Caco-2 (cell line): ENCODE results near the gene NRCAM. TPM values are rescaled to one million over a fixed set of nuclear protein-coding genes. Genes with fewer than 3 reads are reported as not detected.

Experiments
- BruUV-seq: library from RNA; stranded (reverse); fragments of 400-500 nt; replicated peaks from 2 replicates; lab custom pipeline; 2021; lab: Mats Ljungman, UMichigan
- CTCF ChIA-PET: fragments of 300-600 bp; sonication (Branson Sonifier 250); formaldehyde crosslinking; loops from one replicate; lab custom pipeline; 2022; ENCODE audit warnings: antibody characterized with exemption; lab: Charles Lee
- POLR2A ChIA-PET: fragments of 300-600 bp; sonication (Branson Sonifier 250); formaldehyde crosslinking; loops from one replicate; lab custom pipeline; 2022; ENCODE audit warnings: antibody characterized with exemption; lab: Charles Lee
- DNase-seq, 2 experiments: peaks; one replicate each; pipeline versions ENCODE4 v3.0.0 to v3.0.0-alpha.2; 2020 to 2022
- H3K27me3 ChIP-seq: replicated peaks from 2 replicates; pipeline ENCODE4 v1.6.0; 2011; ENCODE audit warnings: low read length; ENCODE audit not compliant: control insufficient read depth, insufficient read depth
- H3K36me3 ChIP-seq: 2 replicates; pipeline ENCODE4 v1.5.1; 2011; ENCODE audit warnings: low read length; ENCODE audit not compliant: control insufficient read depth, insufficient read depth
- H3K4me1 ChIP-seq: fragments of 250-450 bp; sonication (Bioruptor Pico); 2 replicates; pipeline ENCODE4 v1.5.1; 2020; ENCODE audit warnings: mild to moderate bottlenecking
- H3K4me3 ChIP-seq: 2 replicates; pipeline ENCODE4 v1.5.1; 2011; ENCODE audit warnings: low read depth, mild to moderate bottlenecking, control low read depth, low read length
- H3K9me3 ChIP-seq: fragments of 250-450 bp; sonication (Bioruptor Pico); 2 replicates; pipeline ENCODE4 v1.5.1; 2020; ENCODE audit warnings: mild to moderate bottlenecking, moderate library complexity
- H3K27ac Mint-ChIP-seq: one replicate; pipeline ENCODE4 v1.8.0; 2022; ENCODE audit warnings: mixed read lengths; ENCODE audit not compliant: unreplicated experiment
- H3K27me3 Mint-ChIP-seq: one replicate; pipeline ENCODE4 v1.8.0; 2022; ENCODE audit warnings: mixed read lengths; ENCODE audit not compliant: insufficient read depth, unreplicated experiment
- H3K36me3 Mint-ChIP-seq: one replicate; pipeline ENCODE4 v1.8.0; 2022; ENCODE audit warnings: mild to moderate bottlenecking, mixed read lengths; ENCODE audit not compliant: insufficient read depth, unreplicated experiment
- H3K4me1 Mint-ChIP-seq: one replicate; pipeline ENCODE4 v1.8.0; 2022; ENCODE audit warnings: low read depth, mixed read lengths; ENCODE audit not compliant: unreplicated experiment
- H3K4me3 Mint-ChIP-seq: one replicate; pipeline ENCODE4 v1.8.0; 2022; ENCODE audit warnings: mild to moderate bottlenecking, moderate library complexity, mixed read lengths; ENCODE audit not compliant: unreplicated experiment
- H3K9me3 Mint-ChIP-seq: one replicate; pipeline ENCODE4 v1.8.0; 2022; ENCODE audit warnings: mixed read lengths; ENCODE audit not compliant: unreplicated experiment
- CTCF ChIP-seq, 2 experiments: fragments of 200-600 bp in 1 of 2; IDR thresholded peaks; 1 replicate in 1 of 2; 2 replicates in 1 of 2; pipeline versions ENCODE4 v1.5.1 to v1.8.0; 2011 to 2022; ENCODE audit warnings: antibody characterized with exemption in 1 of 2, control low read depth in 1 of 2, inconsistent platforms in 1 of 2, low read depth in 1 of 2, low read length in 1 of 2, mild to moderate bottlenecking in 1 of 2, moderate library complexity in 1 of 2; ENCODE audit not compliant: insufficient read depth in 1 of 2, severe bottlenecking in 1 of 2, unreplicated experiment in 1 of 2
- intact Hi-C: fragments of 100-400 bp; cut with micrococcal nuclease; formaldehyde crosslinking; loops from one replicate; pipeline ENCODE4 v1.10.0; 2022; ENCODE audit not compliant: unreplicated experiment
- total RNA-seq: library from RNA; stranded (reverse); gene quantifications from 2 replicates; pipeline ENCODE4 v1.2.3, GENCODE V29; 2022

Gene NRCAM
- total RNA-seq, 1 experiment from 2014 or later: 96.2 TPM

- Histone ChIP-seq H3K4me3 (no peak overlapping the region), H3K27me3 (no peaks in the 10 kb centered on the region), H3K9me3 (0 out of 2 replicates have a peak, but pooled peaks cover 2% of the 10 kb centered on the region), H3K36me3 (0 out of 2 replicates have a peak, but pooled peaks cover 2% of the 10 kb centered on the region), H3K4me1 (peaks cover 3% of the 10 kb centered on the region)
- Mint-ChIP-seq H3K4me1 (peaks cover 3% of the 10 kb centered on the region), H3K9me3 (no peaks in the 10 kb centered on the region), H3K4me3 (no peak overlapping the region), H3K27ac (no peak overlapping the region), H3K36me3 (peaks cover 26% of the 10 kb centered on the region), H3K27me3 (no peaks in the 10 kb centered on the region)
- CTCF ChIA-PET: no interaction called here
- POLR2A ChIA-PET: no interaction called here
- TF ChIP-seq CTCF (IDR thresholded peaks at IDR 0.05; ENCODE audit: insufficient read depth in 1 of 2, low read depth in 1 of 2, low read length in 1 of 2, severe bottlenecking in 1 of 2, unreplicated experiment in 1 of 2): no peak
- intact Hi-C loops: no loop called here
- BruUV-seq: no TSS peak
- no peak for DNase-seq
Observed at GRCh38 chr7:108203537-108203936, 252.7 kb downstream of the NRCAM start.

- H3K4me3 ChIP-seq: no peak overlapping the region
- no peaks in the 10 kb centered on the region for H3K27me3 ChIP-seq
- Mint-ChIP-seq H3K4me3 (no peak overlapping the region), H3K9me3 (no peaks in the 10 kb centered on the region), H3K27ac (no peak overlapping the region), H3K36me3 (peaks cover 22% of the 10 kb centered on the region), H3K4me1 (no peaks in the 10 kb centered on the region), H3K27me3 (no peaks in the 10 kb centered on the region)
- ChIA-PET CTCF (no interaction called here), POLR2A (no interaction called here)
- intact Hi-C loops: no loop called here
- H3K4me1 ChIP-seq: no peaks in the 10 kb centered on the region
- no peak for DNase-seq
- no TSS peak for BruUV-seq
- TF ChIP-seq CTCF (IDR thresholded peaks at IDR 0.05; ENCODE audit: insufficient read depth in 1 of 2, low read depth in 1 of 2, low read length in 1 of 2, severe bottlenecking in 1 of 2, unreplicated experiment in 1 of 2): no peak
- H3K36me3 ChIP-seq: 0 out of 2 replicates have a peak, but pooled peaks cover 2% of the 10 kb centered on the region
- no peaks in the 10 kb centered on the region for H3K9me3 ChIP-seq
Observed at GRCh38 chr7:108202743-108203142, 253.5 kb downstream of the NRCAM start.

GRCh38 chr7:108201766-108202165 lies 254.5 kb downstream of the NRCAM start:
- H3K4me1 ChIP-seq: no peaks in the 10 kb centered on the region
- DNase-seq: no peak
- H3K4me3 ChIP-seq: no peak overlapping the region
- ChIA-PET CTCF (no interaction called here), POLR2A (no interaction called here)
- H3K9me3 Mint-ChIP-seq: no peaks in the 10 kb centered on the region
- H3K36me3 ChIP-seq: 0 out of 2 replicates have a peak, but pooled peaks cover 2% of the 10 kb centered on the region
- BruUV-seq: no TSS peak
- TF ChIP-seq CTCF (IDR thresholded peaks at IDR 0.05; ENCODE audit: insufficient read depth in 1 of 2, low read depth in 1 of 2, low read length in 1 of 2, severe bottlenecking in 1 of 2, unreplicated experiment in 1 of 2): no peak
- H3K4me3 Mint-ChIP-seq: no peak overlapping the region
- no peaks in the 10 kb centered on the region for H3K27me3 ChIP-seq
- H3K27ac Mint-ChIP-seq: no peak overlapping the region
- H3K9me3 ChIP-seq: no peaks in the 10 kb centered on the region
- H3K27me3 Mint-ChIP-seq: no peaks in the 10 kb centered on the region
- intact Hi-C loops: no loop called here
- H3K36me3 Mint-ChIP-seq: peaks cover 17% of the 10 kb centered on the region
- H3K4me1 Mint-ChIP-seq: no peaks in the 10 kb centered on the region
